ENCODE measurements around the gene TEX22. TPM values are rescaled to one million over a fixed set of nuclear protein-coding genes. Genes with fewer than 3 reads are reported as not detected.
A peak's percentile ranks its signal among the peaks of the same experiment; 100 is the strongest.

Gene TEX22
- total and polyA plus RNA-seq, 11 donors: 0.06 to 1.8 (median 0.60) TPM; not detected in 3

GRCh38 chr14:105369653-105370040, 28.7 kb upstream of the TEX22 start:
- peaks cover 0 to 6% (median 0%) of the 10 kb centered on the region in 12 donors for H3K4me1 ChIP-seq
- TF ChIP-seq CTCF (IDR thresholded peaks at IDR 0.05): no peak
- no peak for TF ChIP-seq POLR2A (IDR thresholded peaks at IDR 0.05)
- no peaks in the 10 kb centered on the region for H3K9me3 ChIP-seq
- no peaks in the 10 kb centered on the region for H3K27me3 ChIP-seq
- intact Hi-C loops (cut with DNase I): loop anchor here (2.0 to 10.0 kb wide), 10 partner anchors 75 to 163 kb away; partner anchors contain the start of genes TMEM121 (in 4 of the 10), CRIP1 (in 1 of the 10) and TEDC1 (in 1 of the 10)
- H3K36me3 ChIP-seq: peaks cover 0 to 37% (median 17%) of the 10 kb centered on the region in 9 donors
- no peak overlapping the region for H3K27ac ChIP-seq
- H3K4me3 ChIP-seq: no peak overlapping the region
- DNase-seq (no peak), ATAC-seq (no peak)
- 89 to 100% (median 95%) methylated on average over 6 to 28 of the region's 28 CpGs for WGBS, 4 donors

- intact Hi-C loops (cut with DNase I): loop anchor here in 9 of 10 donors (5.0 to 10.0 kb wide), 7 partner anchors 70 to 158 kb away; partner anchors contain the start of genes TMEM121 (in 4 of the 9), CRIP1 (in 1 of the 9) and TEDC1 (in 1 of the 9)
- H3K27me3 ChIP-seq: no peaks in the 10 kb centered on the region
- no peak for DNase-seq
- no peaks in the 10 kb centered on the region for H3K9me3 ChIP-seq
- WGBS, 4 donors: 82 to 90% (median 89%) methylated on average over 11 of the region's 11 CpGs
- ATAC-seq: no peak
- no peak overlapping the region for H3K27ac ChIP-seq
- H3K4me1 ChIP-seq: peaks cover 0 to 6% (median 0%) of the 10 kb centered on the region in 12 donors
- H3K36me3 ChIP-seq: peaks cover 0 to 17% (median 6%) of the 10 kb centered on the region in 9 donors
- H3K4me3 ChIP-seq: no peak overlapping the region
- no peak for TF ChIP-seq CTCF (IDR thresholded peaks at IDR 0.05)
- no peak for TF ChIP-seq POLR2A (IDR thresholded peaks at IDR 0.05)
Measured at GRCh38 chr14:105374389-105374788, 23.9 kb upstream of the TEX22 start.

GRCh38 chr14:105375635-105376057, 22.7 kb upstream of the TEX22 start:
- 69 to 92% (median 81%) methylated on average over 4 of the region's 4 CpGs for WGBS, 4 donors
- ATAC-seq: no peak
- H3K27me3 ChIP-seq: no peaks in the 10 kb centered on the region
- no peak overlapping the region for H3K4me3 ChIP-seq
- intact Hi-C loops (cut with DNase I): loop anchor here in 3 of 10 donors (10.0 kb wide), 1 partner anchor 69 kb away; no protein-coding TSS in a partner anchor
- no peak overlapping the region for H3K27ac ChIP-seq
- no peaks in the 10 kb centered on the region for H3K9me3 ChIP-seq
- no peak for TF ChIP-seq CTCF (IDR thresholded peaks at IDR 0.05)
- no peak for TF ChIP-seq POLR2A (IDR thresholded peaks at IDR 0.05)
- H3K4me1 ChIP-seq: peaks cover 0 to 6% (median 0%) of the 10 kb centered on the region in 12 donors
- H3K36me3 ChIP-seq: peaks cover 0 to 18% (median 9%) of the 10 kb centered on the region in 9 donors
- no peak for DNase-seq

GRCh38 chr14:105376521-105377440, 21.6 kb upstream of the TEX22 start:
- Histone ChIP-seq H3K4me1 (peaks cover 0 to 6% (median 0%) of the 10 kb centered on the region in 12 donors), H3K4me3 (no peak overlapping the region), H3K27me3 (no peaks in the 10 kb centered on the region), H3K27ac (no peak overlapping the region), H3K36me3 (peaks cover 0 to 23% (median 10%) of the 10 kb centered on the region in 9 donors), H3K9me3 (no peaks in the 10 kb centered on the region)
- ATAC-seq (no peak), DNase-seq (peak in 2 of 5 donors; percentile 19 to 57)
- 86 to 92% (median 87%) methylated on average over 13 to 34 of the region's 34 CpGs for WGBS, 4 donors
- intact Hi-C loops (cut with DNase I): loop anchor here in 3 of 10 donors (10.0 kb wide), 1 partner anchor 68 kb away; no protein-coding TSS in a partner anchor
- TF ChIP-seq CTCF (IDR thresholded peaks at IDR 0.05): no peak
- TF ChIP-seq POLR2A (IDR thresholded peaks at IDR 0.05): no peak
